Endothelial cell of umbilical vein (primary cell): ENCODE results near the gene PCDH8. TPM values are rescaled to one million over a fixed set of nuclear protein-coding genes. Genes with fewer than 3 reads are reported as not detected.

Experiments used
- BruUV-seq: library from RNA; stranded (reverse); fragments of 400-500 nt; replicated peaks from 2 replicates; lab custom pipeline; 2021; lab: Mats Ljungman, UMichigan
- CTCF ChIA-PET: fragments of 300-600, 350-600 bp; sonication (Branson Sonifier 250); formaldehyde crosslinking; loops from one replicate; lab custom pipeline; 2021; ENCODE audit warnings: antibody characterized with exemption, inconsistent platforms; lab: Charles Lee
- POLR2A ChIA-PET: fragments of 300-600, 350-600 bp; sonication (Branson Sonifier 250); formaldehyde crosslinking; loops from one replicate; lab custom pipeline; 2021; ENCODE audit warnings: antibody characterized with exemption, inconsistent platforms; lab: Charles Lee
- DNase-seq: peaks from one replicate; pipeline ENCODE4 v3.0.0-alpha.2; 2011; ENCODE audit warnings: low read depth, low spot score
- FAIRE-seq: peaks from 2 replicates; lab custom pipeline; 2011; peaks lifted over from hg19 to GRCh38; lab: Jason Lieb, UNC
- H2AFZ ChIP-seq: 2 replicates; pipeline ENCODE4 v1.6.0; 2012; ENCODE audit warnings: low read depth, low read length, control low read depth, inconsistent platforms
- H3K27ac ChIP-seq: 2 replicates; pipeline ENCODE4 v1.5.1; 2011; ENCODE audit warnings: low read depth, mild to moderate bottlenecking, control low read depth, low read length, moderate library complexity; ENCODE audit not compliant: insufficient read depth
- H3K27me3 ChIP-seq, 2 experiments: 2 replicates each; pipeline versions ENCODE4 v1.6.0 to v1.6.1; 2011; ENCODE audit warnings: low read length in 2 of 2, mixed read lengths in 1 of 2; ENCODE audit not compliant: control insufficient read depth in 2 of 2, insufficient read depth in 2 of 2
- H3K36me3 ChIP-seq, 2 experiments: 2 replicates in 1 of 2; 3 replicates in 1 of 2; pipeline ENCODE4 v1.5.1; 2011; ENCODE audit warnings: low read length in 2 of 2, mild to moderate bottlenecking in 1 of 2, moderate library complexity in 1 of 2; ENCODE audit not compliant: control insufficient read depth in 2 of 2, insufficient read depth in 2 of 2; ENCODE audit errors: extremely low read depth in 1 of 2
- H3K4me1 ChIP-seq: 3 replicates; pipeline ENCODE4 v1.5.1; 2011; ENCODE audit warnings: mild to moderate bottlenecking, low read length; ENCODE audit not compliant: control insufficient read depth, insufficient read depth; ENCODE audit errors: extremely low read depth
- H3K4me2 ChIP-seq: 2 replicates; pipeline ENCODE4 v1.6.1; 2011; ENCODE audit warnings: low read length, control low read depth, mixed read lengths; ENCODE audit not compliant: insufficient read depth
- H3K4me3 ChIP-seq, 3 experiments: fragments of 200-600 bp in 1 of 3; sonication (generic), shearing (Covaris generic) in 1 of 3; replicated peaks in 1 of 3; 2 replicates each; pipeline ENCODE4 v1.5.1; 2011 to 2016; ENCODE audit warnings: control low read depth in 3 of 3, low read length in 3 of 3, mild to moderate bottlenecking in 2 of 3, inconsistent platforms in 1 of 3, low read depth in 1 of 3, moderate library complexity in 1 of 3; ENCODE audit not compliant: insufficient read depth in 1 of 3
- H3K79me2 ChIP-seq: 2 replicates; pipeline ENCODE4 v1.6.0; 2012; ENCODE audit warnings: low read length, inconsistent platforms; ENCODE audit not compliant: control insufficient read depth, insufficient read depth
- H3K9ac ChIP-seq: replicated peaks from 2 replicates; pipeline ENCODE3; 2011; ENCODE audit warnings: low read length, control low read depth; ENCODE audit not compliant: insufficient read depth; ENCODE audit errors: extremely low read depth
- H3K9me1 ChIP-seq: replicated peaks from 3 replicates; pipeline ENCODE4 v1.6.0; 2011; ENCODE audit warnings: mild to moderate bottlenecking, low read length; ENCODE audit not compliant: control insufficient read depth, insufficient read depth; ENCODE audit errors: extremely low read depth
- H3K9me3 ChIP-seq: replicated peaks from 2 replicates; pipeline ENCODE4 v1.5.1; 2012; ENCODE audit warnings: low read length, inconsistent platforms; ENCODE audit not compliant: control insufficient read depth, insufficient read depth
- H4K20me1 ChIP-seq: replicated peaks from 2 replicates; pipeline ENCODE3; 2011; ENCODE audit warnings: mild to moderate bottlenecking, low read length; ENCODE audit not compliant: control insufficient read depth, insufficient read depth; ENCODE audit errors: extremely low read depth
- CTCF ChIP-seq, 2 donors: IDR thresholded peaks; 1 replicate in 1 of 2; 2 replicates in 1 of 2; pipeline ENCODE4 v1.5.1; 2011; ENCODE audit warnings: low read length in 2 of 2, mild to moderate bottlenecking in 2 of 2, moderate library complexity in 2 of 2, control low read depth in 1 of 2, inconsistent platforms in 1 of 2, low read depth in 1 of 2; ENCODE audit not compliant: insufficient read depth in 1 of 2; ENCODE audit errors: extremely low read depth in 1 of 2
- EZH2 ChIP-seq: IDR thresholded peaks from 2 replicates; pipeline ENCODE4 v1.6.1; 2012; ENCODE audit warnings: borderline replicate concordance, low read depth, mild to moderate bottlenecking, moderate library complexity, low read length, inconsistent platforms; ENCODE audit not compliant: severe bottlenecking
- FOS ChIP-seq: IDR thresholded peaks from 2 replicates; pipeline ENCODE4 v1.6.1; 2011; ENCODE audit warnings: mild to moderate bottlenecking, low read length, moderate library complexity, borderline replicate concordance; ENCODE audit not compliant: insufficient read depth
- GATA2 ChIP-seq: IDR thresholded peaks from 2 replicates; pipeline ENCODE4 v1.7.0; 2011; ENCODE audit warnings: low read depth, mild to moderate bottlenecking, moderate library complexity, mixed read lengths, low read length; ENCODE audit not compliant: insufficient read length, insufficient read depth
- JUN ChIP-seq: IDR thresholded peaks from 2 replicates; pipeline ENCODE4 v1.6.1; 2011; ENCODE audit warnings: borderline replicate concordance, low read depth; ENCODE audit not compliant: insufficient read length, insufficient read depth
- MAX ChIP-seq: IDR thresholded peaks from 2 replicates; pipeline ENCODE4 v1.6.1; 2011; ENCODE audit not compliant: insufficient read depth, insufficient read length
- MYC ChIP-seq: IDR thresholded peaks from one replicate; pipeline ENCODE4 v1.6.1; 2011; ENCODE audit warnings: mild to moderate bottlenecking, low read depth, low read length
- POLR2A ChIP-seq: IDR thresholded peaks from 2 replicates; pipeline ENCODE4 v1.6.1; 2012; ENCODE audit warnings: low read depth, mild to moderate bottlenecking, control low read depth, low read length
- POLR2AphosphoS5 ChIP-seq: IDR thresholded peaks from 2 replicates; pipeline ENCODE4 v1.6.1; 2012; ENCODE audit warnings: low read depth, mild to moderate bottlenecking, control low read depth, low read length, moderate library complexity; ENCODE audit not compliant: insufficient read depth
- dilution Hi-C: fragments of 300-500 bp; cut with MboI; formaldehyde crosslinking; loops from one replicate; pipeline ENCODE4 v1.15.0; 2019; ENCODE audit warnings: low sequenced_read_pairs; ENCODE audit not compliant: extremely low pct_ligation_motif_present
- intact Hi-C: fragments of 100-400 bp; cut with micrococcal nuclease; formaldehyde crosslinking; loops from one replicate; pipeline ENCODE4 v1.10.0; 2022
- polyA plus RNA-seq, 4 experiments: library from polyadenylated mRNA; depleted of rRNA in 3 of 4; stranded (reverse) in 3 of 4; unstranded in 1 of 4; fragments of >200 nt; gene quantifications; 2 replicates each; pipeline versions ENCODE4 v1.2.1 to v1.2.3, GENCODE V29; 2011 to 2012; ENCODE audit warnings: missing spikeins in 1 of 4
- total RNA-seq: library from RNA; stranded (reverse); gene quantifications from 2 replicates; pipeline ENCODE4 v1.2.3, GENCODE V29; 2021

PCDH8 gene
- total and polyA plus RNA-seq, 2 donors (not counting 3 experiments of a cell fraction or from before 2014, with no cell fraction given), result not detected

GRCh38 chr13:52800856-52801255, 47.6 kb downstream of the PCDH8 start:
- Histone ChIP-seq H3K9ac (no peak overlapping the region), H3K4me2 (no peak overlapping the region), H3K79me2 (no peaks in the 10 kb centered on the region), H3K4me1 (no peaks in the 10 kb centered on the region), H2AFZ (no peak overlapping the region), H3K36me3 (no peaks in the 10 kb centered on the region), H3K9me1 (no peaks in the 10 kb centered on the region), H3K27me3 (peaks cover 0 to 4% of the 10 kb centered on the region in 2 experiments), H3K27ac (no peak overlapping the region), H3K4me3 (no peak overlapping the region), H4K20me1 (no peaks in the 10 kb centered on the region), H3K9me3 (no peaks in the 10 kb centered on the region)
- dilution Hi-C loops, result no loop called here
- ChIA-PET CTCF (no interaction called here), POLR2A (no interaction called here)
- TF ChIP-seq EZH2 (no peak), POLR2AphosphoS5 (no peak), POLR2A (no peak), CTCF (IDR thresholded peaks at IDR 0.05; ENCODE audit: extremely low read depth in 1 of 2, insufficient read depth in 1 of 2, low read depth in 1 of 2, low read length in 2 of 2) (no peak), MYC (no peak), GATA2 (no peak), JUN (no peak), FOS (no peak), MAX (no peak)
- BruUV-seq, result no TSS peak
- no peak for FAIRE-seq
- no peak for DNase-seq
- intact Hi-C loops, result no loop called here
